HG02678 (cell line): ENCODE data around the gene ARHGEF7.

Source experiments
- ATAC-seq: cut with Tn5 transposase; IDR thresholded peaks from one replicate; pipeline ENCODE4 v1.9.1; 2021; ENCODE audit warnings: mild to moderate bottlenecking, moderate library complexity; ENCODE audit not compliant: unreplicated experiment

Gene ARHGEF7

GRCh38 chr13:111215081-111216047 is 100.3 kb downstream of the ARHGEF7 start:
- ATAC-seq = no peak

DNA sequence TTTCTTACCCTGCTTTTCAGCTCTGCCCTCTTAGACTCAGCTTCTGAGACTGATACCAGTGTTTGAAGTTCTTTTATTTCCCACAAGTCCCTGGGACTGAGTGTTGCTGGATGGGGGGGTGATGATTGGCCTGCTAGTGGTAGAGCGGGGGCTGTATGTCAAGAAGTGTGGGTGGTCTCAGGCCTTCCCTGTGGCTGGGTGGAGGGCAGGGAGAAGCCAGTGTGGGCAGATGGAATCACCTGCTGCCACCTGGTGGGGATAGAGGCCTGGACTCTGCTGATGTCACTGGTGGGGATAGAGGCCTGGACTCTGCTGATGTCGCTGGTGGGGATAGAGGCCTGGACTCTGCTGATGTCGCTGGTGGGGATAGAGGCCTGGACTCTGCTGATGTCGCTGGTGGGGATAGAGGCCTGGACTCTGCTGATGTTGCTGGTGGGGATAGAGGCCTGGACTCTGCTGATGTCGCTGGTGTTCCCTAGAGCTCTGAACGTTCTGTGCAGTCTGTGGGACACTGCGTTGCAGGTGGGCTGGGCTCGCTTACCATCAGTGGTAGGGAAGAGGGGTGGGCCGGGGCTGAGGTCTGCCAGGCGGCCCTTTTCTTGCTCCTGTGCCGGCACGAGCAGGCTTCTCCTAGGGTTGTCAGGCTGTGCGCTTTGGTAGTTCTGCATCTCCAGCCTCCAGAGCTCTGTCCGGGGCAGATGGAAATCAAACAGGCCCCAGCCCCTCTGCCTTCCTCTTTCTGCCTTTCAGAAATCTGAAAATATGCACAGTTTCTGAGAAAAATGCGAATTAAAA is 101.3 kb downstream of the ARHGEF7 start:
- peak; percentile 67 for ATAC-seq

DNA sequence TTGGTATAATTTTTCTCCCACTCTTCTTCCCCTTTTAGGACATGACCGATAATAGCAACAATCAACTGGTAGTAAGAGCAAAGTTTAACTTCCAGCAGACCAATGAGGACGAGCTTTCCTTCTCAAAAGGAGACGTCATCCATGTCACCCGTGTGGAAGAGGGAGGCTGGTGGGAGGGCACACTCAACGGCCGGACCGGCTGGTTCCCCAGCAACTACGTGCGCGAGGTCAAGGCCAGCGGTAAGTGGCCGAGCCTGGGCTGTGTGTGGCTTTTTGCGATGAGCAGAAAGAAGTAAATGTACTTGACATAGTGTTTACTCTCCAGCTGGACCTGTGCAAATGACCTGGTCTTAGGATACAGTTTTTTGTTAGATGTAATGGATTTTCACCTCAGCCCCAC is 102.5 kb downstream of the ARHGEF7 start:
- ATAC-seq = no peak

- no peak for ATAC-seq
Measured at GRCh38 chr13:111219280-111219679, 104.2 kb downstream of the ARHGEF7 start.

- ATAC-seq = no peak
Measured at GRCh38 chr13:111219950-111220349, 104.8 kb downstream of the ARHGEF7 start.

- no peak for ATAC-seq
Measured at GRCh38 chr13:111225166-111225565, 110.1 kb downstream of the ARHGEF7 start.

- no peak for ATAC-seq
Measured at GRCh38 chr13:111225810-111226546, 110.9 kb downstream of the ARHGEF7 start.

GRCh38 chr13:111227405-111227804 is 112.3 kb downstream of the ARHGEF7 start:
- no peak for ATAC-seq

- ATAC-seq = no peak
Measured at GRCh38 chr13:111228262-111229144, 113.4 kb downstream of the ARHGEF7 start.

DNA sequence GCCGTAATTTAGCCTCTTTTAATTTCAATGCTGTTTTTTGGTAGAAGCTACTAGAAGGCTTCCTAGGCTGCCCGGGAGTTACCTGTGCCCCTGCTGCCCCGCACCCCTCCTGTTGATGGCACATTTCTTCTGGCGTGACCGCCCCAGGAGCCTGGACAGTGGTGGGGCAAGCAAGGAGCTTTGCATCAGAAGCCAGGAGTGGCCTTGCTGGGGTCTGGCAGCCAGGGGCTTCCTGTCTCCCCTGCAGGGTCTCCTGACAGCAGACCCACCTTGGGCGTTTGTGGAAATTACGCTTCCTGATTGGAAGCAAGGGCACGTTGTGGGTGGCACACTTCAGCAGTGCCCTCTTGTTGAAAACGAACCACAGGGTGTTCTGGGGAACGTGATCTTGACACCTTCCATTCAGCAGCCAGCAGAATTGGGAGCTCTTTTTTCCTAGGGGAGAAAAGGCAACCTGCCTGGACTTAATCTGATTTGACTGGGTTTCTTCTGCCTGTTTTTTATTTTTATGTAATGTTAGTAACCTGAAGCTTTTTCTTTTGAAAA is 115.3 kb downstream of the ARHGEF7 start:
- ATAC-seq = no peak

DNA sequence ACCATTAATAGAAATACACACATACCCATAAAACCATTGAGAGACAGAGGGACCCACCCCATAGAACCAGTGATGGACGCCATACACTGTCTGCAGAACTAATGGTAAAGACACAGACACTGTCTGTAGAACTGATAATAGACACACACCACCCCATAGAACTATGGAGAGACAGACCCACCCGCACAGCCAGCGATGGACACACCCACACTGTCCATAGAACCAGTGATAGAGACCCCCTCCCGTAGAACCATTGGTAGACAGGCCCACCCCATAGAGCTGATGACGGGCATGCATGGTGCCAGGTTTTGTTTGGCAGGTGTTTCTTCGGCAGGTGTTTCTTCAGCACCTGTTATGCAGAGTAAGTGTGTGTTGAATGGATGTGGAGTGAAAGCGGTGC is 117.1 kb downstream of the ARHGEF7 start:
- no peak for ATAC-seq

DNA sequence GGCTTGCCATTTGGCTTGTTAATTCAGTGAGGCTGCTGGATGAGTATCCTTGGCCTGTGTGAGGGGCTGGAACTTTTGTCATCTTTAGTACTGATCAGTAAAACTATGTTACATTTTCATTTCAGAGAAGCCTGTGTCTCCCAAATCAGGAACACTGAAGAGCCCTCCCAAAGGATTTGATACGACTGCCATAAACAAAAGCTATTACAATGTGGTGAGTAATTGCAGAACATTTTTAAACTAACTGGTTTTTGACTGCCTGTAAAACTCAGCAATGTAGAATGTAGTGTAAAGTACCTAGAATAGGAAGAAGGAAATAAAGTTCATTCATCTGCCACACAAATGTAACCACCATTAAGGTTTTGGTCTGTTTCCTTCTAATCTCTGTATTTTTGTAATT is 118.0 kb downstream of the ARHGEF7 start:
- no peak for ATAC-seq

- ATAC-seq = no peak
Measured at GRCh38 chr13:111239764-111240670, 124.9 kb downstream of the ARHGEF7 start.

DNA sequence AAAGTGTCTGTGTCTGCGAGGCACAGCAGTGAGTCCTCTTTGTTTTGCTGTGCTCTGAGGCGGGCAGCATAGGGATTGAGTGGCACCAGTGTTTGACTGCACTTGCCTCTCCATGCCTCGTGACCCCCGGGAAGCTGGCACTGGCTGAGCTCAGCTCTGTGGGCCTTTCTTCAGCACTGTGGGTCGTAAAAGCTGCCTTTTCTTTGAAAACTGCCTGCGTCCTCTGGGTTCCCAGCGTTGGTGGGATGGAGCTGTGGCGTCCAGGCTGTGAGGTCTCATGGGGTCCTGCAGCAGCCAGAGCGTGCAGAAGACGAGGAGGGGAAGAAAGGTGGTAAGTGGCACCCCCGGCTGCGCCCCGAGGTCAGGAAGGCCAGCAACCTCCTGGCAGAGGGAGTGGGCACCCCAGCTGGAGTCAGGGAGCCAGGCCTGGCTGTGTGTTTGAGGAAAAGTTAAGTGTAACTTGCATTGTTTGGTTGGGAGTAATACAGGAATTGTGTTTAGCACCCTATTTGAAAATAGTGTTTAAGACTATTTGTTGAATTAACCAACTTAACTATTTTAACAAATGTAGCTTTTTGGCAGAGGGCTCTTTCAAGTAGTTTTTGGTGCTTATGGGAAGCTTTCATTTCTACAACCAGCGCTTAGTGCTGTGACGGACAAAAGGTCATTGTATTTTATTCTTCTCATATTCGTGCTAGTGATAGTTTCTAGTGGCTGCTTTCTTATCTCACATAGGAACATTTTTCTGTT is 126.1 kb downstream of the ARHGEF7 start:
- ATAC-seq = no peak

DNA sequence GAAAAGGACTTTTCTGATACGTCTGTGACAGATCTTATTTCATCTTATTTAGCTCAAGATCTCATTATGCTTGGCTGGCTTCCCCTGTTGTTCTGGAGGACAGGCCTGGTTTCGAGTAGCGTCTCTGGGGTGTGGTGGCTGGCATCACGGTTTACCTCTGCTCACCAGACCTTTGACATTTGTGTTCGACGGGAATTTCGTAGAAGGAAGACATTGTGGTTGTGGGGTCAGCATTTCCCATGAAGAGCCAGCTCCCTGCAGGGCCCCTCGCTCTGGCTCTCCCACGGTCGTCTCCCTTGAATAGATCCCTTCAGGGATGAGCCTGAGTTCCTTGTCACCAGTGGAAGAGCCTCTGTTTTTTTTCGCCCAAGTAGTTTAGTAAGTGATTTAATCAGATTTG is 126.8 kb downstream of the ARHGEF7 start:
- no peak for ATAC-seq

GRCh38 chr13:111242585-111242984 is 127.5 kb downstream of the ARHGEF7 start:
- no peak for ATAC-seq

DNA sequence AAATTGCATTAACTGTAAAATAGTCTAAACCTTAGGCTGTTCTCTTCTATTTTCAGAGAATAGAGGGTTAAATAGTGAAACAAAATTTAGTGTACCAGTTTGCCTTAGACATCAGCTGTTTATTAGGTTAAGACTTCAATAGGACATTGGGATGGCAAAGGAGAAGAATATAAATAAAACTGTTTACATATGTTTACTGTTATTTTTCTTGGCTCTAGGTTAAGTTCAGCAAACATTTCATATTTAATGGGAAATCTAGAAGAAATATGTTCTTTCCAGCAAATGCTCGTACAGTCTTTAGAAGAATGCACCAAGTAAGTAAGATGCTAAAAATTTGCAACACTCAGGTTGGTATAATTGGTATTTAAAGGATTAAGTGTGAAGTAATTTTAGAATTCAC is 128.9 kb downstream of the ARHGEF7 start:
- ATAC-seq = no peak
